Fibroblast of lung (primary cell): ENCODE measurements around the gene C10orf71. TPM values are rescaled to one million over a fixed set of nuclear protein-coding genes. Genes with fewer than 3 reads are reported as not detected.

ENCODE experiments used
- DNase-seq, 2 donors: peaks; one replicate each; pipeline versions ENCODE4 v3.0.0 to v3.0.0-alpha.2; 2010; ENCODE audit warnings: low read depth in 2 of 2
- H2AFZ ChIP-seq: 2 replicates; pipeline ENCODE4 v1.5.1; 2012; ENCODE audit warnings: low read length, control low read depth, inconsistent platforms
- H3K27ac ChIP-seq: 2 replicates; pipeline ENCODE4 v1.5.1; 2011; ENCODE audit warnings: low read length, control low read depth; ENCODE audit not compliant: insufficient read depth
- H3K27me3 ChIP-seq: 2 replicates; pipeline ENCODE4 v1.5.1; 2011; ENCODE audit warnings: mild to moderate bottlenecking, low read length; ENCODE audit not compliant: control insufficient read depth, insufficient read depth
- H3K36me3 ChIP-seq: 2 replicates; pipeline ENCODE4 v1.5.1; 2011; ENCODE audit warnings: low read length; ENCODE audit not compliant: control insufficient read depth, insufficient read depth
- H3K4me1 ChIP-seq: 2 replicates; pipeline ENCODE4 v1.5.1; 2011; ENCODE audit warnings: low read length; ENCODE audit not compliant: control insufficient read depth, insufficient read depth; ENCODE audit errors: extremely low read depth
- H3K4me2 ChIP-seq: 2 replicates; pipeline ENCODE4 v1.5.1; 2011; ENCODE audit warnings: low read length, control low read depth; ENCODE audit not compliant: insufficient read depth; ENCODE audit errors: extremely low read depth
- H3K4me3 ChIP-seq, 4 experiments: fragments of 200-600 bp in 1 of 4; sonication (generic) in 1 of 4; replicated peaks in 1 of 4; 2 replicates each; pipeline ENCODE4 v1.5.1; 2011 to 2016; ENCODE audit warnings: low read length in 4 of 4, low read depth in 3 of 4, mild to moderate bottlenecking in 3 of 4, control low read depth in 2 of 4, inconsistent platforms in 1 of 4, mixed read lengths in 1 of 4; ENCODE audit not compliant: insufficient read depth in 1 of 4; ENCODE audit errors: control extremely low read depth in 1 of 4
- H3K79me2 ChIP-seq: 2 replicates; pipeline ENCODE4 v1.5.1; 2012; ENCODE audit warnings: mild to moderate bottlenecking, low read length, inconsistent platforms; ENCODE audit not compliant: control insufficient read depth, insufficient read depth
- H3K9ac ChIP-seq: 2 replicates; pipeline ENCODE4 v1.5.1; 2011; ENCODE audit warnings: mild to moderate bottlenecking, low read length, control low read depth; ENCODE audit not compliant: insufficient read depth
- H3K9me3 ChIP-seq: 2 replicates; pipeline ENCODE4 v1.5.1; 2012; ENCODE audit warnings: low read depth, low read length; ENCODE audit not compliant: control insufficient read depth, insufficient read depth
- H4K20me1 ChIP-seq: 2 replicates; pipeline ENCODE4 v1.5.1; 2011; ENCODE audit warnings: low read length; ENCODE audit not compliant: control insufficient read depth, insufficient read depth; ENCODE audit errors: extremely low read depth
- EZH2 ChIP-seq: IDR thresholded peaks from 2 replicates; pipeline ENCODE4 v1.5.1; 2012; ENCODE audit warnings: low read length, control low read depth, mild to moderate bottlenecking; ENCODE audit errors: missing control alignments
- polyA plus RNA-seq, 2 donors: library from polyadenylated mRNA; depleted of rRNA in 1 of 2; stranded (reverse) in 1 of 2; unstranded in 1 of 2; fragments of >200 nt; gene quantifications; 2 replicates each; pipeline ENCODE4 v1.2.1, GENCODE V29; 2011 to 2012; ENCODE audit warnings: missing spikeins in 1 of 2
- total RNA-seq: library from RNA; depleted of rRNA; stranded (reverse); fragments of >200 nt; gene quantifications from 2 replicates; pipeline ENCODE4 v1.2.1, GENCODE V29; 2014
- TF ChIP-seq, protein P1 (sequence below), 2 donors: IDR thresholded peaks in 1 of 2; conservative IDR thresholded peaks in 1 of 2; 1 replicate in 1 of 2; 2 replicates in 1 of 2; pipeline ENCODE4 v1.5.1; 2011 to 2012; ENCODE audit warnings: low read length in 2 of 2, control low read depth in 1 of 2, inconsistent platforms in 1 of 2, low read depth in 1 of 2, mild to moderate bottlenecking in 1 of 2

Gene C10orf71
- total and polyA plus RNA-seq, 2 donors (not counting 1 experiment from before 2014, with no cell fraction given) = not detected

GRCh38 chr10:49282879-49283341, 16.1 kb upstream of the C10orf71 start:
- H3K9me3 ChIP-seq = no peaks in the 10 kb centered on the region
- H3K27me3 ChIP-seq = peaks cover 4% of the 10 kb centered on the region
- no peaks in the 10 kb centered on the region for H3K36me3 ChIP-seq
- TF ChIP-seq, protein P1, sequence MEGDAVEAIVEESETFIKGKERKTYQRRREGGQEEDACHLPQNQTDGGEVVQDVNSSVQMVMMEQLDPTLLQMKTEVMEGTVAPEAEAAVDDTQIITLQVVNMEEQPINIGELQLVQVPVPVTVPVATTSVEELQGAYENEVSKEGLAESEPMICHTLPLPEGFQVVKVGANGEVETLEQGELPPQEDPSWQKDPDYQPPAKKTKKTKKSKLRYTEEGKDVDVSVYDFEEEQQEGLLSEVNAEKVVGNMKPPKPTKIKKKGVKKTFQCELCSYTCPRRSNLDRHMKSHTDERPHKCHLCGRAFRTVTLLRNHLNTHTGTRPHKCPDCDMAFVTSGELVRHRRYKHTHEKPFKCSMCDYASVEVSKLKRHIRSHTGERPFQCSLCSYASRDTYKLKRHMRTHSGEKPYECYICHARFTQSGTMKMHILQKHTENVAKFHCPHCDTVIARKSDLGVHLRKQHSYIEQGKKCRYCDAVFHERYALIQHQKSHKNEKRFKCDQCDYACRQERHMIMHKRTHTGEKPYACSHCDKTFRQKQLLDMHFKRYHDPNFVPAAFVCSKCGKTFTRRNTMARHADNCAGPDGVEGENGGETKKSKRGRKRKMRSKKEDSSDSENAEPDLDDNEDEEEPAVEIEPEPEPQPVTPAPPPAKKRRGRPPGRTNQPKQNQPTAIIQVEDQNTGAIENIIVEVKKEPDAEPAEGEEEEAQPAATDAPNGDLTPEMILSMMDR (conservative IDR thresholded peaks at IDR 0.05 in 1 of 2, IDR thresholded peaks at IDR 0.05 in 1 of 2; ENCODE audit: low read depth in 1 of 2, low read length in 2 of 2) = no peak
- no peak for TF ChIP-seq EZH2
- no peak for DNase-seq
- H3K4me1 ChIP-seq = no peaks in the 10 kb centered on the region
- H3K9ac ChIP-seq = no peak overlapping the region
- no peak overlapping the region for H3K4me3 ChIP-seq
- no peak overlapping the region for H3K27ac ChIP-seq
- H4K20me1 ChIP-seq = no peaks in the 10 kb centered on the region
- H3K4me2 ChIP-seq = no peak overlapping the region
- H2AFZ ChIP-seq = no peak overlapping the region
- H3K79me2 ChIP-seq = no peaks in the 10 kb centered on the region

- no peak for TF ChIP-seq EZH2
- TF ChIP-seq, protein P1 (conservative IDR thresholded peaks at IDR 0.05 in 1 of 2, IDR thresholded peaks at IDR 0.05 in 1 of 2; ENCODE audit: low read depth in 1 of 2, low read length in 2 of 2) = no peak
- Histone ChIP-seq H3K4me2 (no peak overlapping the region), H3K9me3 (no peaks in the 10 kb centered on the region), H3K27me3 (peaks cover 4% of the 10 kb centered on the region), H2AFZ (no peak overlapping the region), H3K4me1 (no peaks in the 10 kb centered on the region), H3K36me3 (no peaks in the 10 kb centered on the region), H3K27ac (no peak overlapping the region), H3K79me2 (no peaks in the 10 kb centered on the region), H4K20me1 (no peaks in the 10 kb centered on the region), H3K9ac (no peak overlapping the region), H3K4me3 (no peak overlapping the region)
- DNase-seq = no peak
These were observed 15.5 kb upstream of the C10orf71 start for GRCh38 chr10:49283491-49283890.

DNA sequence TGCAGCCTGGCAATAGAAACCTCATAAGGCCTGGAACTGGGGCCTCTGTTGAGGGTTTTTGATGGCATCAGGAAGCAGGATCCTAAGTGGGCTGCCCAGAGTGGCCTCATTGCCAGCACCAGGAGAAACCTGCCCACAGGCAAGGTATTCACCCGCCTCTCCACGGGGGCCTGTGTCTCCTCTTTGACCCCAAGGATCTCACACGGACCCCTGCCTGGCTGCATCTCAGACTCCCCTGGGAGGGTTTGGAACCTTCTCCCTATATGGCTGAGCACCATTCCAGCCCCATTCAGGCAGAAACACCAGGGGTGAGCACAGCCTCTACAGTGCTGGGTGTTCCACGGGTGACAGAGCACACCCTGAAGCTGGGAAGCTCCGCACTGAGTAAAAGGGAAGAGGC, 14.6 kb upstream of the C10orf71 start:
- H3K9ac ChIP-seq = no peak overlapping the region
- TF ChIP-seq, protein P1 (conservative IDR thresholded peaks at IDR 0.05 in 1 of 2, IDR thresholded peaks at IDR 0.05 in 1 of 2; ENCODE audit: low read depth in 1 of 2, low read length in 2 of 2) = no peak
- no peak for TF ChIP-seq EZH2

More for the DNA sequence above, 14.6 kb upstream of the C10orf71 start:
- Histone ChIP-seq H3K4me2 (no peak overlapping the region), H4K20me1 (no peaks in the 10 kb centered on the region), H3K9me3 (no peaks in the 10 kb centered on the region), H3K36me3 (no peaks in the 10 kb centered on the region), H2AFZ (no peak overlapping the region), H3K4me3 (no peak overlapping the region), H3K27me3 (peaks cover 4% of the 10 kb centered on the region), H3K27ac (no peak overlapping the region), H3K79me2 (no peaks in the 10 kb centered on the region), H3K4me1 (no peaks in the 10 kb centered on the region)
- DNase-seq = no peak
